NB4 (cell line): ENCODE measurements around the gene RCN1.

Source experiments
- DNase-seq: peaks from one replicate; pipeline ENCODE4 v3.0.0; 2010; ENCODE audit warnings: low read depth
- H3K4me3 ChIP-seq: one replicate; pipeline ENCODE4 v1.5.1; 2011; ENCODE audit warnings: mild to moderate bottlenecking, low read depth, low read length, moderate library complexity
- MYC ChIP-seq: IDR thresholded peaks from 2 replicates; pipeline ENCODE4 v1.6.1; 2011; ENCODE audit warnings: low read depth, low read length
- POLR2A ChIP-seq: IDR thresholded peaks from 2 replicates; pipeline ENCODE4 v1.6.1; 2011; ENCODE audit warnings: mild to moderate bottlenecking; ENCODE audit not compliant: insufficient read length; ENCODE audit errors: extremely low read depth
- TF ChIP-seq, protein P1 (sequence below): IDR thresholded peaks from 2 replicates; pipeline ENCODE4 v1.6.1; 2011; ENCODE audit warnings: low read depth, low read length
- TF ChIP-seq, protein P2 (sequence below): IDR thresholded peaks from one replicate; pipeline ENCODE4 v1.5.1; 2012; ENCODE audit warnings: low read depth, low read length

RCN1 gene

GRCh38 chr11:32081129-32081641, 9.7 kb upstream of the RCN1 start:
- H3K4me3 ChIP-seq = no peak overlapping the region
- TF ChIP-seq POLR2A = no peak
- TF ChIP-seq, protein P1, sequence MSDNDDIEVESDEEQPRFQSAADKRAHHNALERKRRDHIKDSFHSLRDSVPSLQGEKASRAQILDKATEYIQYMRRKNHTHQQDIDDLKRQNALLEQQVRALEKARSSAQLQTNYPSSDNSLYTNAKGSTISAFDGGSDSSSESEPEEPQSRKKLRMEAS = peak; percentile 79
- 0 out of 2 replicates have a peak, but pooled peaks have one; percentile 43 for TF ChIP-seq MYC
- TF ChIP-seq, protein P2, sequence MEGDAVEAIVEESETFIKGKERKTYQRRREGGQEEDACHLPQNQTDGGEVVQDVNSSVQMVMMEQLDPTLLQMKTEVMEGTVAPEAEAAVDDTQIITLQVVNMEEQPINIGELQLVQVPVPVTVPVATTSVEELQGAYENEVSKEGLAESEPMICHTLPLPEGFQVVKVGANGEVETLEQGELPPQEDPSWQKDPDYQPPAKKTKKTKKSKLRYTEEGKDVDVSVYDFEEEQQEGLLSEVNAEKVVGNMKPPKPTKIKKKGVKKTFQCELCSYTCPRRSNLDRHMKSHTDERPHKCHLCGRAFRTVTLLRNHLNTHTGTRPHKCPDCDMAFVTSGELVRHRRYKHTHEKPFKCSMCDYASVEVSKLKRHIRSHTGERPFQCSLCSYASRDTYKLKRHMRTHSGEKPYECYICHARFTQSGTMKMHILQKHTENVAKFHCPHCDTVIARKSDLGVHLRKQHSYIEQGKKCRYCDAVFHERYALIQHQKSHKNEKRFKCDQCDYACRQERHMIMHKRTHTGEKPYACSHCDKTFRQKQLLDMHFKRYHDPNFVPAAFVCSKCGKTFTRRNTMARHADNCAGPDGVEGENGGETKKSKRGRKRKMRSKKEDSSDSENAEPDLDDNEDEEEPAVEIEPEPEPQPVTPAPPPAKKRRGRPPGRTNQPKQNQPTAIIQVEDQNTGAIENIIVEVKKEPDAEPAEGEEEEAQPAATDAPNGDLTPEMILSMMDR = no peak
- peak; percentile 70 for DNase-seq

DNA sequence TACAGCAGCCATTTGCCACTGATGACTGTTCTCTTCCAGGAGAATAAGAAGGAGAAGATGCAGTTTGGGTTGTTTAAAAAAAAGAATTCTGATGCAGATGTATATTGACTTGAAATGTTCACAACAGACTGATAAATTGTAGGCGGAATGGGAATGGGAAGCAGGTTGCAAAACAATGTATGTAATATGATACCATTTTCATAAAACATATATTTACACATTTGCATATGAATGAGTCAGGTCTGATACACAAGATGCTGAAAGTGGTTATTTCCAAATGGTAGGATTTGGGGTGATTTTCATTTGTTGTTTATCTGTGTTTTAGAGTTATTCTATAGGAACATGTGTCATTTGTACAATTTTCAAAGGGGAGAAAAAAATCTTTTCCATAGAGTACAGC, 9.0 kb upstream of the RCN1 start:
- no peak overlapping the region for H3K4me3 ChIP-seq
- TF ChIP-seq, protein P2 = no peak
- TF ChIP-seq POLR2A (no peak), MYC (no peak)
- TF ChIP-seq, protein P1 = no peak
- no peak for DNase-seq

DNA sequence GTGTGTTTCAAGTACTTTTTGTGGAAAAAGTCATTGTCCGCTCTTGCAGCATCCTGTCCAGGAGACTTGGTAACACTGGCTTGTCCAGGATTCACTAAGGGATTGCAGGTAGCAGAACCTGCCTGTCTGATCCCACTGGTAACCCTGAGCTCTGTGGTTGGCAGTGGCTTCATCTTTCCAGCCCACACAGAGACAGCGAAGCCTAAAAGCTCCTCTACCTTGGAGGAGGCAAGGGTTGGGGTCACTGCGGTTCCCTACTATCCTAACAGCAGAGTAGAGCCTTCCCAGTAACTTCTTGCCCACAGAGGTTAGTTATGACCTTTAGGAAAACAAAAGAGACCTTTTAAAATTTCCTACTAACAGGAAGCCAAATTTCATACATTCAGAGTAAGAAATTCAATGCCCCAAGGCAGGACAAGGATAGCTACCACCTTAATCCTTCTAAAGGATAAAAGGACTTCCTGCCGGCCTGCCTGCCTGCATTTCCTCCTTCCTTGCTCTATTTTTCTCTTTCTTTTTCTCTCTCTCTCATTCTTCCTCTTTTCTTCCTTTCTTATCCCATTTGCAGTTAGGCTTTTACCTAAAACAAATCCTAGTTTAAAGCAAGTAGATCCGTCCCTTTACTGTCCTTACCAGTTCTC, 8.4 kb upstream of the RCN1 start:
- DNase-seq = no peak
- TF ChIP-seq POLR2A (no peak), MYC (no peak)
- TF ChIP-seq, protein P2 = no peak
- TF ChIP-seq, protein P1 = no peak
- no peak overlapping the region for H3K4me3 ChIP-seq

DNA sequence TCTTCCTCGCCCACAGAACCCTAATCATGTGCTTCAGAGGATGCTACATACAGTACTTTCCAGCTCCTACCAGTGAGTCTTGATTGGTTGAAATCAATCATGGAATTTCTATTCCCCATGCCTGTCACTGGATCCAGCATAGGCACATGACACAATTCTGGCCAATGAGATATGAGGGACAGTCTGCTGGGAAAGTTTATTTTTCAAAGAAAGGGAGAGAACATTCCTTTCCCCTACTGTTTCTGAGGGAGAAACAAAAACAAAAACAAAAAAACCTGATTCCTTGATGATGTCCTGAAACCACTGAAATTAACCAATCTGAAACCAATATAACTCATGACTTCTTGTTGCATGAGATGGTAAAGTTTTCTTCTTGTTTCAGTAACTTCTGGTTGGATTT, 3.3 kb upstream of the RCN1 start:
- DNase-seq = no peak
- no peak overlapping the region for H3K4me3 ChIP-seq
- TF ChIP-seq POLR2A = no peak
- no peak for TF ChIP-seq MYC
- TF ChIP-seq, protein P1 = no peak
- TF ChIP-seq, protein P2 = no peak

DNA sequence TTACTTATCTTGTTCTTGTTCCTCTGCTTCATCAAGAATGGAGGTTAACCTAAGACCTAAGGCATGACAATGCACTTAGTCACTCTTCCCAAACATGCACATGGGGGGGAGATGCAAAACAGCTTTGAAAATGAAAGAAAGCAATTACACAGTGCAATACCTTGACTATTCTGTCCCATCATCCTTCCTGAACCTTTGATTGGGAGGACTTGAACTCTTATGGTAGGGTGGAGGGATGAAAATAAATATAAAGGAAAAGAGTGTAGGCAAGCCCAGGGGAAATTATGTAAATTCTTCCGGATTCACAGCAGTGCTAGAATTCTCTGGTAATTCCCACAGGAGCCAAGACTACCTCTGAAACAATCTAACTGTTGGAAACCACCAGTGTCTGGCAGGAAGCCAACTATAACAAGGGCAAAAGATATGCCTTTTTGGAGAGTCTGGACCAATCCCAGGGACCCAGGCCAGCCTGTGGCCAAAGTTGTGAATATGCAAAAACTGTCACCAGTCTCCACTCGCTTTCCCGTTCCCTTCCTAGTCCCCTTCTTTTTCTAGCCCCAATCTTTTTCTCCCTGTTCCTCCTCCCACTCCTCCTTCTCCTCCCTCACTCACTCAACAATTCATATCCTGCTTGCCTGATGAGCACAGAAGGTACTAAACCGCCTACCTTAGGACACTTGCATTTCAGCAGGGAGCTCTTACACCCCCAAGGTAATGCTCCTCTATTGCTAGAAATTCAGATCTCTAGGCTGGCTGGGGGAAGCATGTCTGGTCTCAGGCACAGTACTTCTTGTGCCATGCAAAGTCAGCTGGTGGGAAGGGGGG, 2.5 kb upstream of the RCN1 start:
- TF ChIP-seq, protein P2 = no peak
- TF ChIP-seq POLR2A (no peak), MYC (no peak)
- H3K4me3 ChIP-seq = peak overlapping the region; percentile 35
- DNase-seq = peak; percentile 86
